Measurements from ENCODE around the gene LIPE. TPM values are rescaled to one million over a fixed set of nuclear protein-coding genes. Genes with fewer than 3 reads are reported as not detected.

The LIPE gene
- total RNA-seq, 2 experiments from 2014 or later, result 27.8 to 32.8 TPM

DNA sequence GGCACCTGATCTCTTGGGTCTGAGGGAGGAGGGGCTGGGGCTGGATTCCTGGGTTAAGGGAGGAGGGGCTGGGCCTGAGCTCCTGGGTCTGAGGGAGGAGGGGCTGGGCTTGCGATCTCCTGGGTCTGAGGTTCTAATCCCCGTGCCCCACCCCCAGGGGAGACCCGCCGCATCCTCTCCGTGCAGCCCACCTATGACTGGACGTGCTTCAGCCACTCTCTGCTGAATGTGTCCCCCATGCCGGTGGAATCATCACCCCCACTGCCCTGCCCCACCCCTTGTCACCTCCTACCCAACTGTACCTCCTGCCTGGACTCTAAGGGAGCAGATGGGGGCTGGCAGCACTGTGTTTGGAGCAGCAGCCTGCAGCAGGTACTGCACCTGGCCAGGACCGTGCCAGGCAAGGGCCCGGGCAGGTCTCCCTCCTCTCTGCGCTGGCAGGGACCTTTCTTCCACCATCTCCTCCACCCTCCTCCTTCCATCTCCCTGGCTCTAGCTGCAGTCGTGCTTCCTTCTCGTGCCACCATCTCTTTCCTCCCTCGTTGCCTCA lies 64.2 kb downstream of the LIPE start:
- DNase-seq, result no peak
- ATAC-seq, result no peak
- ChIA-PET POLR2A (no interaction called here), CTCF (interaction anchor here (1.1 kb wide), 1 partner anchor 247 kb away, joined by 4 read pairs; no protein-coding TSS in a partner anchor)
- no peak overlapping the region for H3K4me3 Mint-ChIP-seq
- H3K9me3 Mint-ChIP-seq (ENCODE audit: low read depth), result no peaks in the 10 kb centered on the region
- no peaks in the 10 kb centered on the region for H3K27me3 Mint-ChIP-seq
- intact Hi-C loops (cut with DNase I, micrococcal nuclease), result no loop called here
- no peaks in the 10 kb centered on the region for H3K4me1 Mint-ChIP-seq
- peaks cover 11% of the 10 kb centered on the region for H3K36me3 Mint-ChIP-seq (ENCODE audit: low read depth)
- H3K27ac Mint-ChIP-seq, result no peak overlapping the region

DNA sequence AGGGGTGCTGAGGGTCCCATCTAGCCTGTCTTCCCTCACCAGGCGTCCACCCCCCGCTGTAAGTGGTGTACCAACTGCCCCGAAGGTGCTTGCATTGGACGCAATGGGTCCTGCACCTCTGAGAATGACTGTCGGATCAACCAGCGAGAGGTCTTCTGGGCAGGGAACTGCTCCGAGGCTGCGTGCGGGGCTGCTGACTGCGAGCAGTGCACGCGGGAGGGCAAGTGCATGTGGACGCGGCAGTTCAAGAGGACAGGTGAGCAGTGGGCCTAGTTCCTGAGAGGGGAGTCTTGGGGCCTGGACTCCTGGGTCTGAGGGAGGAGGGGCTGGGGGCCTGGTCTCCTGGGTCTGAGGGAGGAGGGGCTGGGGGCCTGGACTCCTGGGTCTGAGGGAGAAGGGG lies 64.8 kb downstream of the LIPE start:
- no peak overlapping the region for H3K4me3 Mint-ChIP-seq
- DNase-seq (no peak), ATAC-seq (no peak)
- CTCF ChIA-PET, result no interaction called here
- no peak overlapping the region for H3K27ac Mint-ChIP-seq
- H3K36me3 Mint-ChIP-seq (ENCODE audit: low read depth), result peaks cover 14% of the 10 kb centered on the region
- intact Hi-C loops (cut with DNase I, micrococcal nuclease), result no loop called here
- H3K9me3 Mint-ChIP-seq (ENCODE audit: low read depth), result no peaks in the 10 kb centered on the region
- H3K27me3 Mint-ChIP-seq, result no peaks in the 10 kb centered on the region
- H3K4me1 Mint-ChIP-seq, result no peaks in the 10 kb centered on the region
- POLR2A ChIA-PET, result no interaction called here

DNA sequence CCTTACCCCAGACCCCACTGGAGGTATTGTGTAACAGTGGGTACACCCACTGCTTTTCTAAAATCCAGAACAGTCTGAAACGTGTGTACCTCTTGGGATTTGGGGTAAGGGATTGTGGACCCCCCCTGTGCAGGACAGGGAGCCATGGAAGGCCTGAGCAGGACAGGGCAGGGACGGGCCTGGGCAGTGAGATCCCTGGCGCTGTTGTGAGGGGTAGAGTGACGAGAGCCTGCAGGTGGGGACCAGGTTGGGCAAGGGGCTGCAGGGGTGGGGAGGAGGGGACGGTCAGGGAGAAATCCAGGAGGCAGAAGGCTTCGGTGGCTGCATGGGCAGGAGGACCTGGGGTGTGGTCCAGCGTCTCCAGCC lies 65.7 kb downstream of the LIPE start:
- Mint-ChIP-seq H3K36me3 (ENCODE audit: low read depth) (peaks cover 14% of the 10 kb centered on the region), H3K27me3 (no peaks in the 10 kb centered on the region), H3K4me1 (no peaks in the 10 kb centered on the region), H3K27ac (no peak overlapping the region), H3K4me3 (no peak overlapping the region), H3K9me3 (ENCODE audit: low read depth) (no peaks in the 10 kb centered on the region)
- POLR2A ChIA-PET, result no interaction called here
- CTCF ChIA-PET, result interaction anchor here (0.5 kb wide), 1 partner anchor 81 kb away, joined by 3 read pairs; no protein-coding TSS in a partner anchor
- intact Hi-C loops (cut with DNase I, micrococcal nuclease), result no loop called here
- DNase-seq (no peak), ATAC-seq (no peak)

DNA sequence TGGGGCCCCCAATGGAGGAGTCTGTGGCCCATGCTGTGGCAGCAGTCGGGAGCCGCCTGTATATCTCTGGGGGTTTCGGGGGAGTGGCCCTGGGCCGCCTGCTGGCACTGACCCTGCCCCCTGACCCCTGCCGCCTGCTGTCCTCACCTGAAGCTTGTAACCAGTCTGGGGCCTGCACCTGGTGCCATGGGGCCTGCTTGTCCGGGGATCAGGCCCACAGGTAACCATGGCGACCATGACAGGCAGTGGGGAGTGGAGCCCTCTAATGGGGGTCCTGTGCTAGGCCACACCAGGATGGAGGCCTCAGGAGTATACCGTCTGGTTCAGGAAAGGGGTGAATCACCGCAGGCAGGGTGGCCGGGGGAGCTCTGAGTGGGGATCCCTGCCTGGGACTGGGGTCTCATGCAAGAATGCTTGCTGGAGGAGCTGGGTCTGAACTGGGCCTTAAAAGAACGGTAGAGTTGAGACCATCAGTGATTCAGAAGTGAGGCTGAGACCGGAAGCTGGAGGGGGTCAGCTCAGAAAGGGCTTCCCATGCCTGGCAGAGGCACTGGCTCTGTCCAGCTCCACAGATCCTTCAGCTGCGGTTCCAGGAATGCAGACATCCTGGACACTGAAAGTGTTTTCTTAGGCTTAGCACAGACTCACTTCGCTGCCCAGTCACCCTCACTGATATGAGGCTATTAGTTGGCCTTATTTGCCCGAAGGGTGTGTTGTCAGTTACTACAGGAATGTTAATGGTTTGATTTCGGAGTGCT lies 66.2 kb downstream of the LIPE start:
- H3K9me3 Mint-ChIP-seq (ENCODE audit: low read depth), result no peaks in the 10 kb centered on the region
- no peak for DNase-seq
- no peaks in the 10 kb centered on the region for H3K4me1 Mint-ChIP-seq
- no peak overlapping the region for H3K4me3 Mint-ChIP-seq
- H3K27ac Mint-ChIP-seq, result no peak overlapping the region
- no peak for ATAC-seq
- ChIA-PET CTCF (interaction anchor here (0.5 kb wide), 2 partner anchors 81 to 175 kb away, joined by 3 read pairs; no protein-coding TSS in a partner anchor), POLR2A (no interaction called here)
- peaks cover 14% of the 10 kb centered on the region for H3K36me3 Mint-ChIP-seq (ENCODE audit: low read depth)
- no peaks in the 10 kb centered on the region for H3K27me3 Mint-ChIP-seq
- intact Hi-C loops (cut with DNase I, micrococcal nuclease), result no loop called here

DNA sequence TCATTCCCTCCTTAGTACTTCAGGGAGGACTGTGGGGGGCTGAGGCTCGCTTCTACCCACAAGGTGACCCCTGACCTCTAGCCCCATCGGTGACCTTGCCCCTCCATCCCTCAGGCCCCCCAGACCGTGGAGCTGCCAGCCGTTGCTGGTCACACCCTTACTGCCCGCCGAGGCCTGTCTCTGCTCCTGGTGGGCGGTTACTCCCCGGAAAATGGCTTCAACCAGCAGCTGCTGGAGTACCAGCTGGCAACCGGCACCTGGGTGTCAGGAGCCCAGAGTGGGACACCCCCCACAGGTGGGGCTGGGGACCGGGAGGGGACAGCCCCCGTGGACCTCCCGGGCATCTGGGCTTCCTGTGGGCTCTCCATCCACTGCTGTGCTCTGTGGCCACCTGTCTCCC lies 69.9 kb downstream of the LIPE start:
- Mint-ChIP-seq H3K9me3 (ENCODE audit: low read depth) (no peaks in the 10 kb centered on the region), H3K36me3 (ENCODE audit: low read depth) (peaks cover 3% of the 10 kb centered on the region), H3K4me3 (no peak overlapping the region), H3K27ac (no peak overlapping the region), H3K4me1 (no peaks in the 10 kb centered on the region), H3K27me3 (no peaks in the 10 kb centered on the region)
- DNase-seq, result no peak
- ChIA-PET CTCF (no interaction called here), POLR2A (no interaction called here)
- intact Hi-C loops (cut with DNase I, micrococcal nuclease), result no loop called here
- ATAC-seq, result no peak

DNA sequence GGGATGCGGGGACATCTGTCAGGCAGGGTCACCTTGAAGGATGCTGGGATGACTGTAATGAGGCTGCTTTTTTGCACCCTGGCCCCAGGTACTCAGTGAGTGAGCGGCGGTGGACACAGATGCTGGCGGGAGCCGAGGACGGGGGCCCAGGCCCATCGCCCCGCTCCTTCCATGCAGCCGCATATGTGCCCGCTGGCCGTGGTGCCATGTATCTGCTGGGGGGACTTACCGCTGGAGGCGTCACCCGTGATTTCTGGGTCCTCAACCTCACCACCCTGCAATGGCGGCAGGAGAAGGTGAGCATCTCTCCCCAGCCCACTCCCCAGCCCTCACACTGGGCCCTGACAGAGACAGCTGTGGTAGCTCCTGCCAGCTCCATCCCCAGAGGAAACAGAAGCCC lies 70.5 kb downstream of the LIPE start:
- Mint-ChIP-seq H3K9me3 (ENCODE audit: low read depth) (no peaks in the 10 kb centered on the region), H3K4me3 (no peak overlapping the region), H3K27ac (no peak overlapping the region), H3K4me1 (no peaks in the 10 kb centered on the region), H3K36me3 (ENCODE audit: low read depth) (peaks cover 3% of the 10 kb centered on the region), H3K27me3 (no peaks in the 10 kb centered on the region)
- no peak for ATAC-seq
- no peak for DNase-seq
- ChIA-PET CTCF (no interaction called here), POLR2A (interaction anchor here (0.6 kb wide), 1 partner anchor 1120 kb away, joined by 5 read pairs; no protein-coding TSS in a partner anchor)
- intact Hi-C loops (cut with DNase I, micrococcal nuclease), result no loop called here

DNA sequence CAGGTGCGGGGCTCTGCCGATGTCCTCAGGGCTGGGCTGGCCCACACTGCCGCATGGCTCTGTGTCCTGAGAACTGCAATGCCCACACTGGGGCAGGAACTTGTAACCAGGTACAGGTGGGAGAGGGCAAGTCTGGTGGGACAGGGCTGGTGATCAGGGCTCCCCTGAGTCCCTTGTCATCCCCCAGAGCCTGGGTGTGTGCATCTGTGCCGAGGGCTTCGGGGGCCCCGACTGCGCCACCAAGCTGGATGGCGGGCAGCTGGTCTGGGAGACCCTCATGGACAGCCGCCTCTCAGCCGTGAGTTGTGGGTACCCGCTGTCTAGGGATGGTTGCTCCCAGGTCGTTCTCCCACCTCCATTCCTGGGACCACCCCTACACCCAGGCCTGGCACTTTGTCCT lies 71.3 kb downstream of the LIPE start:
- ChIA-PET CTCF (no interaction called here), POLR2A (no interaction called here)
- Mint-ChIP-seq H3K36me3 (ENCODE audit: low read depth) (peaks cover 3% of the 10 kb centered on the region), H3K27me3 (no peaks in the 10 kb centered on the region), H3K4me3 (no peak overlapping the region), H3K9me3 (ENCODE audit: low read depth) (no peaks in the 10 kb centered on the region), H3K27ac (no peak overlapping the region), H3K4me1 (no peaks in the 10 kb centered on the region)
- no peak for ATAC-seq
- intact Hi-C loops (cut with DNase I, micrococcal nuclease), result no loop called here
- no peak for DNase-seq

DNA sequence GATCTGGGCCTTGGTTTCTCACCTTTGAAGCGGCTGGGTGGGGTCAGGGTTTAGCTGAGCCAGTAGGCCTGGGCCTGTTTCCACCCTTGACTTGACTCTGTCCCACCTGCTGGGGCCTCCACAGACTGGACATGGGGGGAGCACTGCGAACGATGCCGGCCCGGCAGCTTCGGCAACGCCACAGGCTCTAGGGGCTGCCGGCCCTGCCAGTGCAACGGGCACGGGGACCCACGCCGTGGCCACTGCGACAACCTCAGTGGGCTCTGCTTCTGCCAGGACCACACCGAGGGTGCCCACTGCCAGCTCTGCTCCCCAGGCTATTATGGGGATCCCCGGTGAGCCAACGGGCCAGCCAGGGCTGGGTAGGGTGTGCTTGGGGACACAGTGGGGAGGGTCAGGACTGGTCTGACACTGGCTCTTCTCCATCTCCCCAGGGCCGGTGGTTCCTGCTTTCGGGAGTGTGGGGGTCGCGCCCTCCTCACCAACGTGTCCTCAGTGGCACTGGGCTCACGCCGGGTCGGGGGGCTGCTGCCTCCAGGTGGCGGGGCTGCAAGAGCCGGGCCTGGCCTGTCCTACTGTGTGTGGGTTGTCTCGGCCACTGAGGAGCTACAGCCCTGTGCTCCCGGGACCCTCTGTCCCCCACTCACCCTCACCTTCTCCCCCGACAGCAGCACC lies 73.7 kb downstream of the LIPE start:
- Mint-ChIP-seq H3K36me3 (ENCODE audit: low read depth) (peaks cover 3% of the 10 kb centered on the region), H3K27ac (no peak overlapping the region), H3K4me1 (no peaks in the 10 kb centered on the region), H3K27me3 (no peaks in the 10 kb centered on the region), H3K9me3 (ENCODE audit: low read depth) (no peaks in the 10 kb centered on the region), H3K4me3 (no peak overlapping the region)
- ATAC-seq (no peak), DNase-seq (no peak)
- intact Hi-C loops (cut with DNase I, micrococcal nuclease), result no loop called here
- POLR2A ChIA-PET, result no interaction called here
- CTCF ChIA-PET, result interaction anchor here (1.0 kb wide), 1 partner anchor 9 kb away, joined by 3 read pairs; no protein-coding TSS in a partner anchor

DNA sequence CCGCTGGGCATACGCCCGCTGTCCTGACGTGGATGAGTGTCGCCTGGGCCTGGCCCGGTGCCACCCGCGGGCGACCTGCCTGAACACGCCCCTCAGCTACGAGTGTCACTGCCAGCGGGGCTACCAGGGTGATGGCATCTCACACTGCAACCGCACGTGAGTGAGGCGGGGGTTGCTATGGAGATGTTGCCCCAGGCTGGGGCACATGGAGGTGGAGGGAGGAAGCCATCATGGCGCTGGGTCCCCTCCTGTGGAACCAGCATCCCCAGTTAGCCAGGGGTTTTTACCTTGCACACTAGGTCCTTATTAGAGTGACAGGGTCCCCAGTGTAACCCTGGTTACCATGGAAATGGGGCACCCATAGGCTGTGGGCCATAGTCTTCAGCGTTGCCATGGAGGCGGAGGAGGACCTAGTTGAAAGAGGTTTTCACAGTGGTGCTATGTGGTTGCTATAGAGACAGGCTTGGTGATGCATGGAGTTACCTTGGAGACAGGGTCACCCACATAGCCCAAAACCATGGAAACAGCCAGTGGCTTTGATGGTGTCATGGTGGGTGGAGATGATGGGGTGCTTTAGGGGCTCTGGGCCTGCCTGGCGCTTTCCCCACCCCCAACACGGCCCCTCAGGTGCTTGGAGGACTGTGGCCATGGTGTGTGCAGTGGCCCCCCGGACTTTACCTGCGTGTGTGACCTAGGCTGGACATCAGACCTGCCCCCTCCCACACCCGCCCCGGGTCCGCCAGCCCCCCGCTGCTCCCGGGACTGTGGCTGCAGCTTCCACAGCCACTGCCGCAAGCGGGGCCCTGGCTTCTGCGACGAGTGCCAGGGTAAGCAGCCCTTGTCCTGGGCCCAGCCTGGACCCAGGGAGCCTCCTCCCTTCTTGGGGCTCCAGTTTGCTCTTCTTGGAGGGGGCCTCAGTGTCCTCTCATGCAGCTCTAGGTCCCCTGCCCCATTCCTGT lies 74.6 kb downstream of the LIPE start:
- intact Hi-C loops (cut with DNase I, micrococcal nuclease), result no loop called here
- Mint-ChIP-seq H3K4me1 (no peaks in the 10 kb centered on the region), H3K9me3 (ENCODE audit: low read depth) (no peaks in the 10 kb centered on the region), H3K36me3 (ENCODE audit: low read depth) (peaks cover under 1% of the 10 kb centered on the region), H3K27me3 (no peaks in the 10 kb centered on the region), H3K27ac (no peak overlapping the region), H3K4me3 (no peak overlapping the region)
- DNase-seq (peak; percentile 19), ATAC-seq (peak; percentile 12)
- ChIA-PET CTCF (no interaction called here), POLR2A (no interaction called here)

All from activated CD4-positive, alpha-beta T cell treated with anti-CD3 and anti-CD28 coated beads for 36 hours (primary cell).